Activated CD4-positive, alpha-beta T cell treated with anti-CD3 and anti-CD28 coated beads, Interleukin-2, amount 50 U/mL, for 48 hours (primary cell): ENCODE results near the gene SNCB.
A peak's percentile ranks its signal among the peaks of the same experiment; 100 is the strongest.
"Not testable (repeated sequence)": the region's sequence is repeated elsewhere in the genome, so short reads cannot be mapped to it uniquely, and the experiment has no call there.

Source experiments
- DNase-seq, 2 experiments: peaks; one replicate each; pipeline ENCODE4 v3.0.0-alpha.2; 2020

Gene SNCB

DNA sequence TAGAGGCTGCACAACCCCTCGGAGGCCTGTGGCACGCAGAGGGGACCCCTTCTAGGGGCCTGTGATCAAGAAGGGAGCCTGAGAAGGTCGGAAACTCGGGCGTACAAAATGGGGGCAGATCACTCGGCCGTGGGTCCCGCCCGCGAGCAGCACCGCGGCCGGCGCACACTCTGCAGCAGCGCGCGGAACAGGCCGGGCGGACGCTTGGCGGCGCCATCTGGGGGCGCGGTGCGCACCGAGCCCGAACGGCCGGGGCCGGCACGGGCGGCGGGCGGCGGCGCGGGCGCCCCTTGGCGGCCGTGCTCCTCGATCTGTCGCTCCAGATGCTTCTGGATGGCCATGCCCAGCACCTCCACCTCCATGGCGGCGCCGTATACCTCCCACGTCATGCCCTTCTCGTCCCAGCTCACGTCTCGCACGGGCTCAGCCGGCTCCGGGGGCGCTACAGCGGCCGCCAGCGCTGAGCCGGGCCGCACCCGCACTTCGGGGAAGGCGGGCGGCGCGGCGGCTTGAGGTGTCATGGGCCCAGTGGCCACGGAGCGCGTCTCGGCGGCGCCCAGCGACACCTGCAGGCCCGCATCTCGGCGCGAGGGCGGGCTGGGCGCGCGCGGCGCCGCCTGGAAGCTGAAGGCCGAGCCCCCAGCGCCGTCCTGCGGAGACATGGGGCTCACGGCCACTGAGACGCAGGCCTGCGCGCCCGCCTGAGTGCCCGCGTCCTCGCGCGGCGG is 33.5 kb downstream of the SNCB start:
- DNase-seq: peak; percentile 68 to 71

GRCh38 chr5:176596069-176596644 is 34.2 kb downstream of the SNCB start:
- no peak for DNase-seq

- no peak for DNase-seq
Measured at GRCh38 chr5:176595386-176595943, 34.9 kb downstream of the SNCB start.

GRCh38 chr5:176594554-176594953 is 35.8 kb downstream of the SNCB start:
- DNase-seq: no peak

DNA sequence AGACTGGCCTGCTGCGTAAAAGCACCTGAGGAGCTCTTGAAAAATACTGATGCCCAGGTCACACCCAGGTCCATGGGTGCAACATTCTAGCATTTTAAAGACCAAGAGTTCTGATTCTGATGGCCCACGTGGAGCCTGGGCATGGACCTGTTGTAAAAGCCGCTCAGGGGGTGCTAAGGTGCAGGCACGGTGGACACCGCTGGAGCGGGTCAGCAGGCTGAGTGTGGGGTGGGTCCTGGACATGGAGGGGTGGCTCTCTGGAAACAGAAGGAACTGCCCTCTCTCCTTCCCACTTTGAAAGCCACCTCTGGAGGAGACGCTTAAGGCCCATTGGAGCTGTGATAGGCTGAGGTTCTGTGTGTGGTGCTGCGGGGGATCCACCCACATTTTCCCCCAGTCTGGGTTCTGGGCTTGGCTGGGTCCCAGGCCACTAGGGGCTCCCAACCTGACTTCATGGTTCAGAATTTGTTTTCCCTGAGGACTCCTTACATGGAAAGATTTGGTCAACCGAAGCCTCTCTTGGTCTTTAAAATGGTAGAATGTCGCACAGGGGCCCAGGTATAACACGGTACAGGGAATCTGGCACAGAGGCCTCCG is 37.0 kb downstream of the SNCB start:
- no peak for DNase-seq

GRCh38 chr5:176592573-176592972 is 37.8 kb downstream of the SNCB start:
- no peak for DNase-seq

- DNase-seq: not testable (repeated sequence)
Measured at GRCh38 chr5:176591667-176592066, 38.7 kb downstream of the SNCB start.

GRCh38 chr5:176590035-176590717 is 40.2 kb downstream of the SNCB start:
- DNase-seq: no peak

DNA sequence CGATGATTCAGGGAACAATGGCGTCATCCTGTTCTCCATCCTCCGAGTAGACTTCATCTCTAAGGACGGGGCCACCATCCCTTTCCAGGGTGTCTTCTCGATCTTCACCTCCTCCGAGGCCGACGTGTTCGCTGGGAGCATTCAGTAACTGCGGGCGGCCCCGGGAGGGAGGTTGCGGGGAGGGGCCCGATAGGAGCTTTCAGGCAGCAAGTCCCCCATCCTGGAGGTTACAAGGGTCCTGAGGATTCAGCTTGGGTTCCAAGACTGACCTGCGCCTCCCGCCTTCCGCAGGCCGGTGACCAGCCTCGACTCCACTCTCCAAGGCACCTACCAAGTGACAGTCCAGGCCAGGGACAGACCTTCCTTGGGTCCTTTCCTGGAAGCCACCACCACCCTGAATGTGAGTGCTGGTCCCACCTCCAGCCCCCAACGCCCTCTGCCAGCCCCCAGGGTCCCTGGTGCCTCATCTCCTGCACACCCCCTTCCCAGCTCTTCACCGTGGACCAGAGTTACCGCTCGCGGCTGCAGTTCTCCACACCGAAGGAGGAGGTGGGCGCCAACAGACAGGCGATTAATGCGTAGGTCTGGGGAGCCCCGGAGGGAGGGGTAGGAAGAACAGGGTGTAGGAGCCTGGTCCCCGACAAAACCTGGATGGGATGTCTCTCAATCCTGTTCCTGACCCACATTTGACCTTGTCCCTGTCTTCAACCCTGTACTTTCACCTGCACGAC is 41.1 kb downstream of the SNCB start:
- no peak for DNase-seq

DNA sequence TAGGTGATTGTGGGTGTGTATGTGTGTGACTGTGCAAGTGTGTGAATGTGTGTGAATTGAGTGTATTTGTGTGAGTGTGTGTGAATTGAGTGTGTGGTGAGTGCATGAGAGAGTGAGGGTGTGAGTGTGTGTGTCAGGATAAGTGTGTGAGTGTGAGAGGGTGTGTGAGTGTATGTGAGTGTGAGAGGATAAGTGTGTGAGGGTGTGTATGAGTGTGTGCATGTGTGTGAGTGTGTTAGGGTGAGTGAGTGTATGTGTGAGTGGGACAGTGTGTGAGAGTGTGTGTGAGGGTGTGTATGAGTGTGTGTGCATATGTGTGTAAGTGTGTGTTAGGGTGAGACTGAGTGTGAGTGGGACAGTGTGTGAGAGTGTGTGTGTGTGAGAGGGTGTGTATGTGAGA is 42.0 kb downstream of the SNCB start:
- no peak for DNase-seq

DNA sequence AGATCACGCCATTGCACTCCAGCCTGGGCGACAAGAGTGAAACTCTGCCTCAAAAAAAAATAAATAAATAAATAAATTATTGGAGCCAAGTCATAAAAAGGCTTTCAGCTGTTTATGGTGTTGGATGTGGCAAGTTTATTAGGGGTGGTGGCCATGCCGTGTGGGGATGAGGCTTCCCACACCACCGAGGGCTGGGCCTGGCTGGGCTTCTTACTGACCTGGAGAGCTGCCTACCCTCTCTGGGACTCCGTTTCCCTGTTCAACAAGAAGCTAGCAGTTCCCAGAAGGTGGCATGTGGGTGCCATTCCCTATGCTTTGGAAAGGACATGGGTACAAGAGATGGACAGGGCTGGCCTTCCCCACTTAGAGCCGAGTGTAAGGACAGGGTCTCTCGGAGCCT is 42.9 kb downstream of the SNCB start:
- no peak for DNase-seq

DNA sequence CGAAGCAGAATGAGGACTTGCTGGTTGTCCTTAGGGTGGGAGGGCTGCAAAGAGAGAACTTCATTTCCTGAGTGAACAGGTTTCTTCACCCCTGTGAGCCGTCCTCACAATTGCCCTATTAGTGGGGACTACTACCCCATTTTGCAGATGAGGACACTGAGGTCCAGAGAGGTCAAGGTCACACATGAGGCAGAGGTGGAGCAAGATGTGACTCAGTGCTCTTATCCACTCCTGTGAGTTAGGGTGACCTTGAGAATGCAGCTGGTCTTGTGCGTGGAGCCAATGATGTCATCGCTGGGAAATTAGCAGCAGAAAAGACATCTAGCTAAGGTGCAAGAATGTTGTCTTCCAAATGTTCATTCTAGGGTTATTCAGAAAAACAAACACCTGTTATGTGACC is 47.3 kb downstream of the SNCB start:
- DNase-seq: no peak

GRCh38 chr5:176581361-176581760 is 49.0 kb downstream of the SNCB start:
- no peak for DNase-seq

DNA sequence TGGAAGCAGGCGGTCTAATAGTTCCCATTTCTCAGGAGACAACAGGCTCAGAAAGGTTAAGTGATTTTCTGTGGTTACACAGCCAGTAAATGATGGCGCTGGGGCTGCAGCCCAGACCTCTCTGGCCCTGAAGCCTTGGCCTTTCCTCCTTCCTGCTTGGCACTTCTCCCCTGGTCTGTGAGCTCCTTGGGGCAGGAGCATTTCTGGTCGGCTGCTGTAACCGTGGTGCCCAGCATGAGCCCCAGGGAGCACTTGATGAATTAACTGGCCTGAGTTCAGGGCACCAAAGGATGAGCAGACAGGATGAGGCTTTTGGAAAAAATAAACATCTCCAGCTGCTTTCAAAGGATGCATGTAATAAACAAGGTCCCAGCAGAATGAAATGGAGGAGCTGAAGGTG is 51.0 kb downstream of the SNCB start:
- no peak for DNase-seq

- DNase-seq: peak; percentile 45
Measured at GRCh38 chr5:176578391-176578808, 51.9 kb downstream of the SNCB start.

DNA sequence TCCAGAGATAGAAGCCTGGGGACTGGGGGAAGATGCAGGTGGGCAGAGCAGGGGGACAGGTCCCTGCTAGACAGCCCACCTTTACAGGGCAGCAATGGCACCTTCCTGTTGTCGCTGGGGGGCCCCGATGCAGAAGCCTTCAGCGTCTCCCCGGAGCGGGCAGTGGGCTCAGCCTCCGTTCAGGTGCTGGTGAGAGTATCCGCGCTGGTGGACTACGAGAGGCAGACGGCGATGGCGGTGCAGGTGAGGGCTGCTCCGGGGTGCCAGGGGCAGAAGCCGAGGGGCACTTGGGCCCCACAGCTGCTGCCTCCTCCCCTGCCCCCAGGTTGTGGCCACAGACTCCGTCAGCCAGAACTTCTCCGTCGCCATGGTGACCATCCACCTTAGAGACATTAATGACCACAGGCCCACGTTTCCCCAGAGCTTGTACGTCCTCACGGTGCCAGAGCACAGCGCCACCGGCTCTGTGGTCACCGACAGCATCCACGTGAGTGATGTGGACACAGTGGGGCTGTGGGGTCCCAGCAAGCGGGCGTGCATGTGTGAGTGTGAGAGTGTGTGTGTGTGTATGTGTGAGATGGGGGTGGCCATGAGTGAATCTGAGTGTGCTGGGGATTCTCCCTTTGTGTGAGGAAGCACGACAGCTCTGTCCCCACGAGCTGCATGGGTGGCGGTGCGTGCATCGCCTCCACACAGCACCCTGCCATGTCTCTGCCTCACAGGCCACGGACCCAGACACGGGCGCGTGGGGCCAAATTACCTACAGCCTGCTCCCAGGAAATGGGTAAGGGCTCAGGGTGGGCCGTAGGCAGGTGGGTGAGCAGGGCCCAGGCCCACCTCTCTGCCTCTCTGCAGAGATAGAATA is 52.8 kb downstream of the SNCB start:
- no peak for DNase-seq

DNA sequence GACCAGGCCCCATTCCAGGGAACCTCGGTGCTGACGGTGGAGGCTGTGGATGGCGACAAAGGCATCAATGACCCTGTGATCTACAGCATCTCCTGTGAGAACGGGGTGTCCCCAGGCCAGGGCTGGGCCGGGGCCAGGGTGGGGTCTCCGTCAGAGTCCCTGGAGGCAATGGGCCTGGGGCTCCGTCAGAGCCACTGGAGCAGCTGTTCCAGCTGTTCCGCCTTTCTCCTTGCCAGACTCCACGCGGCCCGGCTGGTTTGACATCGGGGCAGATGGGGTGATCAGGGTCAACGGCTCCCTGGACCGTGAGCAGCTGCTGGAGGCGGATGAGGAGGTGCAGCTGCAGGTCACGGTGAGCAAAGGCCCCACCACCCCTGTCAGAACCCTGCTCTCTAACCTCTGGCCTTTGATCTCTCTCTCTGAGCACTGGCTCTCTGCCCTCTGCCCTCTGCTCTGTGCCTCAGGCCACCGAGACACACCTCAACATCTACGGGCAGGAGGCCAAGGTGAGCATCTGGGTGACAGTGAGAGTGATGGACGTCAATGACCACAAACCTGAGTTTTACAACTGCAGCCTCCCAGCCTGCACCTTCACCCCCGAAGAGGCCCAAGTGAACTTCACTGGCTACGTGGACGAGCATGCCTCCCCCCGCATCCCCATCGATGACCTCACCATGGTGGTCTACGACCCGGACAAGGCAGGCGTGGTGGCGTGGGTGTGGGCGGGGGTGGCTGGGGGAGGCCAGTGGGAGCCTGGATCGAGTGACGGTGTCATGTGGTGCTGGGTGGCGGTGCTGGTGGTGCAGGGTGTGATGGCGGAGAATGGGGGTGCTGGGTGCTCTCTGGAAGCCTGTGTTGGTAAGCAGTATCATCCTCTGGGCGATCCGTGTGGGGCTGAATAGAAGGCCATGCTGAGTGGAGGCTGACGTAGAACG is 54.6 kb downstream of the SNCB start:
- no peak for DNase-seq

GRCh38 chr5:176575066-176575465 is 55.3 kb downstream of the SNCB start:
- no peak for DNase-seq

DNA sequence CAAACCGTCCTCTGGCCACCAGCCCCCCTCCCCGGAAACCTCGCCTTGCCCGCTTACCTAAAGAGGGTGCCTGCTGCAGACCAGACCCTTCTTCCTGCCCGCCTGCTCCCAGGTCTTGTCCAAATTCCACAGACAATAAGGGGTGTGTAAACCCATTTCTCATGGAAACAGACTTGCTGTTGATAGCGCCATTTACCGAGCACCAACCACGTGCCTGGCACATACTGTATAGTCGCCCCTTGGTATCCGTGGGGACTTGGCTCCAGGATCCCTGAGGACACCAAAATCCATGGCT is 56.1 kb downstream of the SNCB start:
- no peak for DNase-seq

- peak; percentile 84 to 87 for DNase-seq
Measured at GRCh38 chr5:176573564-176574296, 56.6 kb downstream of the SNCB start.
